Vagina (tissue), 2 donors: Measurements from ENCODE around the gene FSTL4. TPM values are rescaled to one million over a fixed set of nuclear protein-coding genes. Genes with fewer than 3 reads are reported as not detected.

Source experiments
- DNase-seq, 2 donors: peaks; one replicate each; pipeline ENCODE4 v3.0.0-alpha.2; 2017; ENCODE audit errors: extremely low spot score in 2 of 2
- H3K27ac ChIP-seq: fragments of 200-600 bp; sonication (generic); one replicate; pipeline ENCODE4 v1.5.1; 2019
- H3K27me3 ChIP-seq: fragments of 200-600 bp; sonication (generic); one replicate; pipeline ENCODE4 v1.5.1; 2019
- H3K36me3 ChIP-seq, 2 donors: fragments of 200-600 bp; sonication (generic); one replicate each; pipeline ENCODE4 v1.5.1; 2017 to 2019
- H3K4me1 ChIP-seq: fragments of 200-600 bp; sonication (generic); one replicate; pipeline ENCODE4 v1.5.1; 2019
- H3K4me3 ChIP-seq, 2 donors: fragments of 200-600 bp; sonication (generic); 1 replicate in 1 of 2; 2 replicates in 1 of 2; pipeline ENCODE4 v1.5.1; 2016 to 2019
- H3K9me3 ChIP-seq: fragments of 200-600 bp; sonication (generic); one replicate; pipeline ENCODE4 v1.5.1; 2019
- POLR2A ChIP-seq, 2 donors: fragments of 450-650 bp; IDR thresholded peaks; one replicate each; pipeline ENCODE4 v1.6.1; 2017; ENCODE audit warnings: antibody characterized with exemption in 2 of 2, mild to moderate bottlenecking in 2 of 2, moderate library complexity in 2 of 2
- POLR2AphosphoS5 ChIP-seq, 2 donors: sonication (generic); formaldehyde crosslinking; IDR thresholded peaks; one replicate each; pipeline ENCODE4 v1.9.0; 2017; ENCODE audit warnings: antibody characterized with exemption in 2 of 2, mild to moderate bottlenecking in 2 of 2, low read depth in 1 of 2; ENCODE audit not compliant: insufficient read depth in 1 of 2
- intact Hi-C: fragments of 100-400 bp; cut with DNase I; formaldehyde crosslinking; loops from one replicate; pipeline ENCODE4 v1.15.1; 2023
- total RNA-seq: library from RNA; depleted of rRNA; stranded (reverse); fragments of >200 nt; gene quantifications from one replicate; pipeline ENCODE4 v1.2.3, GENCODE V29; 2016
- TF ChIP-seq, protein P1 (sequence below), 3 experiments: fragments of 450-650 bp in 2 of 3; fragments of 200-600 bp in 1 of 3; sonication (generic) in 1 of 3; IDR thresholded peaks; one replicate each; pipeline ENCODE4 v1.5.1; 2017 to 2019; ENCODE audit warnings: antibody characterized with exemption in 3 of 3, mild to moderate bottlenecking in 2 of 3, moderate library complexity in 2 of 3

The FSTL4 gene
- total RNA-seq, 1 donor from 2014 or later = 3.7 TPM

DNA sequence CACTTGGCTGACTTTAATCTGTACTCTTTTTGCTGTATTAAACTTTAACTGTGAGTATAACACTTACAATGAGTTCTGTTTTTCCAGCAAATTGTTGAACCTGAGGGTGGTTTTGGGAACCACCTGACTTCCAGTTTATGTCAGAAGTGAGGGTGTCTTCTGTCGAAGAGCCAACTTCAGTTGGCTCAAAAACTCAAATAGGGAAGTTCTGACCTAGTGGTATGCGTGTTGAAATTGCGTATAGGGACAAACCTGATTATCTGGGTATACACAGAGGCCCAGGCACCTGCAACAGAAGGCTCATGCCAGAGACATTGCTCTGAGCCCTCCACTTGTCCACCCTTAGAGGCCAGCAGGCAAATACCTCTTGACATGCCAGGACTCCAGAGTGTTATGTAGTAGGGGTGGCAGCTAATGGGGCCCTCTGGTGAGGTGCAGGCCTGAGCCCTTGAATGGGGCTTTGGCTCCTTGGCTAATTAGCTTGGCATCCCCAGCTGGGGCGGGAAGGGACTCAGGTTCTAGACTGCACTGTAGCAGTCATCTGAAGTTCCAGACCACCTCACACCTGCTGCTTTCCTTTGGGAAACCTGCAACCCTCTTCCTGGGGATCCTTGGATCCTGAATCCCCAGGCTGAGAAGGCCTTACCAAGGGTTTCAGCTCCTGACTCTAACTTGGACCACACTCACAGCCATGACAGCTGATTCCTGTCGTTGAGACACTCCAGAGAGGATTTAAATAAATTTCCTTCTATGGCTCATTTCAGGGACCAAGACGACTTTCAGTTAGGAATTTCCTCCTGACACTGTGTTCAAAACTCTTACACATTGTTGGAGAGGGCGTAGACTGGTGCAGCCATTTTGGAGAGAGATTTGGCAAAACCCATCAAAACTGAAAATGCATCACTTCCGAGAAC lies 370.9 kb downstream of the FSTL4 start:
- Histone ChIP-seq H3K27ac (no peak overlapping the region), H3K4me3 (no peak overlapping the region), H3K9me3 (no peaks in the 10 kb centered on the region), H3K27me3 (no peaks in the 10 kb centered on the region), H3K4me1 (peaks cover 6% of the 10 kb centered on the region), H3K36me3 (no peaks in the 10 kb centered on the region)
- intact Hi-C loops = no loop called here
- no peak for TF ChIP-seq POLR2AphosphoS5 (IDR thresholded peaks at IDR 0.05; ENCODE audit: insufficient read depth in 1 of 2, low read depth in 1 of 2)
- TF ChIP-seq, protein P1, sequence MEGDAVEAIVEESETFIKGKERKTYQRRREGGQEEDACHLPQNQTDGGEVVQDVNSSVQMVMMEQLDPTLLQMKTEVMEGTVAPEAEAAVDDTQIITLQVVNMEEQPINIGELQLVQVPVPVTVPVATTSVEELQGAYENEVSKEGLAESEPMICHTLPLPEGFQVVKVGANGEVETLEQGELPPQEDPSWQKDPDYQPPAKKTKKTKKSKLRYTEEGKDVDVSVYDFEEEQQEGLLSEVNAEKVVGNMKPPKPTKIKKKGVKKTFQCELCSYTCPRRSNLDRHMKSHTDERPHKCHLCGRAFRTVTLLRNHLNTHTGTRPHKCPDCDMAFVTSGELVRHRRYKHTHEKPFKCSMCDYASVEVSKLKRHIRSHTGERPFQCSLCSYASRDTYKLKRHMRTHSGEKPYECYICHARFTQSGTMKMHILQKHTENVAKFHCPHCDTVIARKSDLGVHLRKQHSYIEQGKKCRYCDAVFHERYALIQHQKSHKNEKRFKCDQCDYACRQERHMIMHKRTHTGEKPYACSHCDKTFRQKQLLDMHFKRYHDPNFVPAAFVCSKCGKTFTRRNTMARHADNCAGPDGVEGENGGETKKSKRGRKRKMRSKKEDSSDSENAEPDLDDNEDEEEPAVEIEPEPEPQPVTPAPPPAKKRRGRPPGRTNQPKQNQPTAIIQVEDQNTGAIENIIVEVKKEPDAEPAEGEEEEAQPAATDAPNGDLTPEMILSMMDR (IDR thresholded peaks at IDR 0.05) = no peak
- TF ChIP-seq POLR2A (IDR thresholded peaks at IDR 0.05) = no peak
- DNase-seq = no peak

DNA sequence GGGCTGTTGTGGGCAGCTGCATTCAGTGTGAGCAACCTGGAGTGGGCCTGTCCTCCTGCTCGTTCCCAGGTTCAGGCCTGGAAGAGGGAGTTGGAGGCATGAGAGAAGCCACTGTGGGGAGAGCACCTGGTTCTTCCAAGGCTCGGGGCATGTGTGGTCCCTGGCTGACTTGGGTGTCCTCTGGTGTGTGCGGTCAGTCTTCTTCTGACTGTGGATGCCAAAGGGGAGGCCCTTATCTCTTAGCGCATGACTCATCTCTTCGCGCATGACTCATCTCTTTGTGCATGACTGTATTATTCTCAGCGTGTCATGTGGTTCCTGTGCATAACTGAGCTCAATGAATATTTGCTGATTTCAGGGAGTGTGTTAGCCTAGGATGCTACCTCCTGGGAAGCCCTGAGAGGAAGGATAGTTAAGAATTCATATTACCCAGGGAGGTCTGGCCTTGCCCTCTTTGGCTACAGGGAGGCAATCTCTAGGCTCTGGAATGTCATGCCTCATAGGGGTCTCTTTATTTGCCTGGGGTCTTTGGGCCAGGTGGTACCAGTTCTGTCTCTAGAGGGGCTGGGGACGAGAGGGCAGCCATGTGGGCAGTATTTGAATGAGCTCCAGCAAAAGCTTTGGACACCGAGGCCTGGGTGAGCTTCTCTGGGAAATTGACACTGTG lies 371.8 kb downstream of the FSTL4 start:
- Histone ChIP-seq H3K27me3 (no peaks in the 10 kb centered on the region), H3K9me3 (no peaks in the 10 kb centered on the region), H3K36me3 (no peaks in the 10 kb centered on the region), H3K4me1 (peaks cover 6% of the 10 kb centered on the region), H3K27ac (no peak overlapping the region), H3K4me3 (no peak overlapping the region)
- DNase-seq = no peak
- TF ChIP-seq POLR2A (IDR thresholded peaks at IDR 0.05) = no peak
- TF ChIP-seq POLR2AphosphoS5 (IDR thresholded peaks at IDR 0.05; ENCODE audit: insufficient read depth in 1 of 2, low read depth in 1 of 2) = peak in 1 of 2 donors; percentile 40
- TF ChIP-seq, protein P1 (IDR thresholded peaks at IDR 0.05) = no peak
- intact Hi-C loops = no loop called here

DNA sequence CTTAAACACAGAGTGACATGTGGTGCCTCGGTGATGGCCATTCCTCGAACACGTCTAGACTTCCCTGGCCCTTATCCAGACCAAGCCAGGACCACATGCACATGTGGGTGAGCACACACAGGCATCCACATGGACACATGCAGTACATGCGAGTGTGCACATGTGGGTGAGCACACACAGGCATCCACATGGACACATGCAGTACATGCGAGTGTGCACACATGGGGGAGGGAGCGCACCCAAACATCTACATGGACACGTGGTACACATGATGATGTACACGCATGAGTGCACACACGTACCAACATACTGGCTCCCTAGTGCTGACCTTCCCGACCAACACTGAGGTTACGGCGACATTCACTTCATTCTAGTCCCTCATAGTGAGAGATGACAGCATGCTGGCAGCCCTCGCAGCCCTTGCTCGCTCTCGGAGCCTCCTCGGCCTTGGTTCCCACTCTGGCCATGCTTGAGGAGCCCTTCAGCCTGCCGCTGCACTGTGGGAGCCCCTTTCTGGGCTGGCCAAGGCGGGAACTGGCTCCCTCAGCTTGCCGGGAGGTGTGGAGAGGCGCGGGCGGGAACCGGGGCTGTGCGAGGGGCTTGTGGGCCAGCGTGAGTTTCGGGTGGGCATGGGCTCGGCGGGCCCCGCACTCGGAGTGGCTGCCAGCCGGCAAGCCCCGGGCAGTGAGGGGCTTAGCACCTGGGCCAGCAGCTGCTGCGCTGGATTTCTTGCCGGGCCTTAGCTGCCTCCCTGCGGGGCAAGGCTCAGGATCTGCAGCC lies 373.7 kb downstream of the FSTL4 start:
- intact Hi-C loops = no loop called here
- DNase-seq = no peak
- Histone ChIP-seq H3K4me3 (no peak overlapping the region), H3K9me3 (no peaks in the 10 kb centered on the region), H3K4me1 (peaks cover 6% of the 10 kb centered on the region), H3K36me3 (no peaks in the 10 kb centered on the region), H3K27me3 (no peaks in the 10 kb centered on the region), H3K27ac (no peak overlapping the region)
- TF ChIP-seq POLR2A (IDR thresholded peaks at IDR 0.05) (no peak), POLR2AphosphoS5 (IDR thresholded peaks at IDR 0.05; ENCODE audit: insufficient read depth in 1 of 2, low read depth in 1 of 2) (no peak)
- TF ChIP-seq, protein P1 (IDR thresholded peaks at IDR 0.05) = no peak

DNA sequence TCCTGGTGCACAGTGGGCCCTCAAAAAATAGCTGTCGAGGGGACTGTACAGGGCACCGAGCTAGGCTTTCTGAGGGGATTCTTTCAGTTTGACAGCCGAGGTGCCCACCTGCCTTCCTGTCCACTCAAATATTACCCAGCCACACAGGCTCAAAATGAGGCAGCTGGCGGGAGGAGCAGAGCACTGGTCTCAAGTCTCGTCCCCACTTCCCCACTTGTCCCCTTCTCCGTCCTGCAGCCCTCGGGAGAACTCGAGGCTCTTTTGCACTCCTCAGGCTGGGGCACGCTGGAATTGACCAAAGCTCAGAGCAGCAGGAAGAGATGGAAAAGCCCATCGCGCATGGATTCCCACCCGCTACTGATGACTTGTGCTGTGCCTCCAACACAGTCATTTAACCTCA lies 375.4 kb downstream of the FSTL4 start:
- TF ChIP-seq, protein P1 (IDR thresholded peaks at IDR 0.05) = no peak
- TF ChIP-seq POLR2A (IDR thresholded peaks at IDR 0.05) (no peak), POLR2AphosphoS5 (IDR thresholded peaks at IDR 0.05; ENCODE audit: insufficient read depth in 1 of 2, low read depth in 1 of 2) (no peak)
- H3K27me3 ChIP-seq = no peaks in the 10 kb centered on the region
- no peaks in the 10 kb centered on the region for H3K4me1 ChIP-seq
- no peak overlapping the region for H3K4me3 ChIP-seq
- no peak overlapping the region for H3K27ac ChIP-seq
- intact Hi-C loops = no loop called here
- H3K36me3 ChIP-seq = no peaks in the 10 kb centered on the region
- DNase-seq = no peak
- H3K9me3 ChIP-seq = no peaks in the 10 kb centered on the region
